Panc1 (cell line): Measurements from ENCODE around the gene OR9A2. TPM values are rescaled to one million over a fixed set of nuclear protein-coding genes. Genes with fewer than 3 reads are reported as not detected.

Experiments used
- total RNA-seq: library from RNA; stranded (reverse); gene quantifications from one replicate; pipeline ENCODE4 v1.2.1, GENCODE V29; 2021; ENCODE audit not compliant: unreplicated experiment

OR9A2 gene
- total RNA-seq, 1 experiment from 2014 or later: not detected

Other genes starting within 250 kb of the OR9A2 start
- gene EPHB6, start 172.1 kb downstream of the OR9A2 start, total RNA-seq: 0.54 TPM
- not detected for gene TRPV6, start 141.4 kb downstream of the OR9A2 start, total RNA-seq
- not detected for gene TRPV5, start 93.4 kb downstream of the OR9A2 start, total RNA-seq
- not detected for gene LLCFC1, start 87.6 kb downstream of the OR9A2 start, total RNA-seq
- gene KEL, start 64.8 kb downstream of the OR9A2 start, total RNA-seq: 0.44 TPM
- not detected for gene OR6V1, start 25.2 kb upstream of the OR9A2 start, total RNA-seq
- gene PIP, start 104.9 kb upstream of the OR9A2 start, total RNA-seq: not detected
- gene TAS2R39, start 156.3 kb upstream of the OR9A2 start, total RNA-seq: not detected
- not detected for gene TAS2R40, start 194.9 kb upstream of the OR9A2 start, total RNA-seq
- 100 TPM for gene GSTK1, start 236.3 kb upstream of the OR9A2 start, total RNA-seq